ENCODE results near the gene LSR.

GRCh38 chr19:35294859-35295791 is 46.3 kb downstream of the LSR start:
- TF ChIP-seq CTCF (IDR thresholded peaks at IDR 0.05) (no peak), POLR2A (IDR thresholded peaks at IDR 0.05) (no peak)
